OCI-LY3 (cell line): ENCODE data around the gene PLEKHA6.
A peak's percentile ranks its signal among the peaks of the same experiment; 100 is the strongest.

Experiments
- H2AFZ ChIP-seq: fragments of 200-600, 300-600 bp; shearing (Covaris generic); 2 replicates; pipeline ENCODE4 v1.6.0; 2014; ENCODE audit warnings: antibody characterized with exemption, low read depth, low read length
- H3K27ac ChIP-seq: fragments of 200-600, 300-600 bp; sonication (generic); 2 replicates; pipeline ENCODE4 v1.5.1; 2014; ENCODE audit warnings: mild to moderate bottlenecking, low read length, moderate library complexity, mixed read lengths
- H3K27me3 ChIP-seq: fragments of 200-600, 300-600 bp; sonication (generic); 2 replicates; pipeline ENCODE4 v1.6.1; 2014; ENCODE audit warnings: low read depth, low read length, mixed read lengths
- H3K36me3 ChIP-seq: fragments of 200-600, 300-600 bp; sonication (generic); replicated peaks from 2 replicates; pipeline ENCODE3; 2014; ENCODE audit warnings: low read depth, low read length, mixed read lengths
- H3K4me1 ChIP-seq: fragments of 300-600, 200-600 bp; sonication (generic); 2 replicates; pipeline ENCODE4 v1.6.1; 2014; ENCODE audit warnings: low read length, mixed read lengths
- H3K4me2 ChIP-seq: fragments of 200-600, 300-600 bp; sonication (generic); 2 replicates; pipeline ENCODE4 v1.6.1; 2014; ENCODE audit warnings: low read length, mixed read lengths
- H3K4me3 ChIP-seq: fragments of 300-600, 200-600 bp; sonication (generic); 2 replicates; pipeline ENCODE4 v1.5.1; 2014; ENCODE audit warnings: antibody characterized with exemption, mild to moderate bottlenecking, low read length, moderate library complexity
- H3K79me2 ChIP-seq: fragments of 300-600, 200-600 bp; shearing (Covaris generic); 2 replicates; pipeline ENCODE4 v1.6.1; 2014; ENCODE audit warnings: mild to moderate bottlenecking, low read length, mixed read lengths
- H3K9ac ChIP-seq: fragments of 300-600, 200-600 bp; shearing (Covaris generic); 2 replicates; pipeline ENCODE4 v1.6.0; 2014; ENCODE audit warnings: mild to moderate bottlenecking, low read length, moderate library complexity
- H3K9me3 ChIP-seq: fragments of 200-600, 300-600 bp; shearing (Covaris generic); 2 replicates; pipeline ENCODE4 v1.6.1; 2014; ENCODE audit warnings: low read length, mixed read lengths; ENCODE audit not compliant: insufficient read depth
- H4K20me1 ChIP-seq: fragments of 200-600, 300-600 bp; sonication (generic); 2 replicates; pipeline ENCODE4 v1.6.1; 2016; ENCODE audit warnings: low read length, mixed read lengths; ENCODE audit not compliant: insufficient read depth
- EZH2phosphoT487 ChIP-seq: fragments of 200-600 bp; shearing (Covaris generic); IDR thresholded peaks from 2 replicates; pipeline ENCODE4 v1.6.1; 2018; ENCODE audit warnings: antibody characterized with exemption, mixed run types, low read depth
- TF ChIP-seq, protein P1 (sequence below): fragments of 200-600, 300-600 bp; sonication (generic); IDR thresholded peaks from 2 replicates; pipeline ENCODE4 v1.5.1; 2014; ENCODE audit warnings: antibody characterized with exemption, low read length, low read depth

Gene PLEKHA6

DNA sequence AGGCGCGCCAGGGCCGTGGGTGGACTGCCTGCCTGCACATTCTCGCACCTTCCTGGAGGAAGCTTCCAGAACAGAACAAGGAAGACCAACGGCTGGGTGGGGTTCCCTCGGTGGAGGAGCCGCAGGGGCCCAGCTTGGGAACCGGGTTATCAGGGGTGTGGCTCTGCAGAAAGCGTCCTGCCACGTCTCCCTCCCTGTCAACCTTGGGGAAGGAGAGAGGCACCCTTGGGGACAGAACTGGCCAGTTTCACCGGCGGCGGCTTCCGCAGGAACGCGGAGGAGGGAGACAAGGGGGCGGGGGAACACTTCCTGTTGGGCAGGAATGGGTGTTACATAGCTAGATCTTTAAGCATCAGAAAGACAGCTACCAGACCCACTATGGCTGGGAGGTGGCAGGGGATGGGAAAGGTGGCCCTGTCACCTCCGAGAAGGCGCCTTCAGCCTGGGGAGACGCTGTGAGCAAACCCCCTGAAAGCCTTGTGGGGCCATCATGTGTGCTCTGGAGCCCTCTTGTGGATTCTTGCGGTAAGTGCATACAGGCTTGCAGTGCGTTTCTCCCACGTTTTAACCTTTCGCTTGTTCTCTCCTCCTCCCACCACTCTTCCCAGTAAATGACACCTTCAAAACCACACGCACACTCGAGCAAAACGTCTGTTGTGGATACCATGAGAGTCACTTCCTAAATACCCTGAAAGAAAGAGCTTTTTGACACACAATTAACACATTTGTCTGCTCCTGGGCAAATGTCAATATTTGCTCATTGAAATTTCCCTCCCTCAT, 3.8 kb upstream of the PLEKHA6 start:
- H4K20me1 ChIP-seq, result no peaks in the 10 kb centered on the region
- peaks cover 47% of the 10 kb centered on the region for H3K27me3 ChIP-seq
- H3K9me3 ChIP-seq, result no peaks in the 10 kb centered on the region
- TF ChIP-seq, protein P1, sequence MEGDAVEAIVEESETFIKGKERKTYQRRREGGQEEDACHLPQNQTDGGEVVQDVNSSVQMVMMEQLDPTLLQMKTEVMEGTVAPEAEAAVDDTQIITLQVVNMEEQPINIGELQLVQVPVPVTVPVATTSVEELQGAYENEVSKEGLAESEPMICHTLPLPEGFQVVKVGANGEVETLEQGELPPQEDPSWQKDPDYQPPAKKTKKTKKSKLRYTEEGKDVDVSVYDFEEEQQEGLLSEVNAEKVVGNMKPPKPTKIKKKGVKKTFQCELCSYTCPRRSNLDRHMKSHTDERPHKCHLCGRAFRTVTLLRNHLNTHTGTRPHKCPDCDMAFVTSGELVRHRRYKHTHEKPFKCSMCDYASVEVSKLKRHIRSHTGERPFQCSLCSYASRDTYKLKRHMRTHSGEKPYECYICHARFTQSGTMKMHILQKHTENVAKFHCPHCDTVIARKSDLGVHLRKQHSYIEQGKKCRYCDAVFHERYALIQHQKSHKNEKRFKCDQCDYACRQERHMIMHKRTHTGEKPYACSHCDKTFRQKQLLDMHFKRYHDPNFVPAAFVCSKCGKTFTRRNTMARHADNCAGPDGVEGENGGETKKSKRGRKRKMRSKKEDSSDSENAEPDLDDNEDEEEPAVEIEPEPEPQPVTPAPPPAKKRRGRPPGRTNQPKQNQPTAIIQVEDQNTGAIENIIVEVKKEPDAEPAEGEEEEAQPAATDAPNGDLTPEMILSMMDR, result peak; percentile 99
- TF ChIP-seq EZH2phosphoT487, result no peak
- peak overlapping the region; percentile 91 for H2AFZ ChIP-seq
- peak overlapping the region; percentile 92 for H3K4me2 ChIP-seq
- no peaks in the 10 kb centered on the region for H3K79me2 ChIP-seq
- H3K4me3 ChIP-seq, result peak overlapping the region; percentile 79
- no peak overlapping the region for H3K27ac ChIP-seq
- peaks cover 4% of the 10 kb centered on the region; the same call in 1 of the 2 replicates for H3K4me1 ChIP-seq
- H3K36me3 ChIP-seq, result no peaks in the 10 kb centered on the region
- peak overlapping the region; percentile 65 for H3K9ac ChIP-seq

DNA sequence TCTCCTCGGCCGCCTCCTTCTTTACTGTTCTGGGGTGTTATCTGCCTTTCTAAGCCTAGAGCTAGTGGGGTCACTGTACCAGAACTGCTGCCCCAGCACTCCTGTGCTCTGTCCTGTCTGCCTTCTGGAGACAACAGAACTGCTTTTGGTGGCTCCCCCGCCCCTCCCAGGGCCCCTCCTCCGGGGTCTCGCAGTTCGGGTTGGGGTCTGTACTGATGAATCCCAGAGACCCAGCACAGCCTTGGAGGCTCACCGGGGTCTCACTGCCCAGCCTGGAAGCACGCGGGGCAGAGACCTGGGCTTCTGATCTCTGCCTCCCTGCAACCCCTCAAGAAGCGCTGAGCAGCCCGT, 3.2 kb upstream of the PLEKHA6 start:
- TF ChIP-seq, protein P1, result no peak
- TF ChIP-seq EZH2phosphoT487, result no peak
- Histone ChIP-seq H3K27me3 (peaks cover 53% of the 10 kb centered on the region), H3K4me2 (peak overlapping the region; percentile 92), H3K27ac (no peak overlapping the region), H3K4me1 (peaks cover 4% of the 10 kb centered on the region; the same call in 1 of the 2 replicates), H3K9ac (peak overlapping the region; percentile 65), H3K79me2 (no peaks in the 10 kb centered on the region), H4K20me1 (no peaks in the 10 kb centered on the region), H2AFZ (peak overlapping the region; percentile 91), H3K36me3 (no peaks in the 10 kb centered on the region), H3K9me3 (no peaks in the 10 kb centered on the region), H3K4me3 (peak overlapping the region; percentile 79)

DNA sequence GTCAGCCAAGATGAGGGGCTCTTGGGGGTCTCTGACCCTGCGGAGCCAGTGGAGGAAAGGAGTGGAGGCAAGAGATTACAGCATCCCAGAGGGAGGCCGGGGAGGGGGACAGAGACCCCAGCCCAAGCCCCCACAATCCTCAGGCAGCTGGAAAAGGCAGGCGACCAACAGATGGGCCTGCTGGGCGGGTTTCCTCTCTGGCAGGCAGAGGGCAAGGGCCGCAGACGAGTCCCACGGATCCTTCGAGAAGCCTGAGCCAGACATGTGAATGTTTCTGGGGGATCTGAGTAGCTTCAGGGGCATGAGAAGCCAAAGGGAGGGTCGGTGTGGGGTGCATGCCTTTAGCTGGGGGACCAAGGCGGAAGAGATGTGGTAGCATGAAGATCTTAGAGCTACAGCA, 2.1 kb upstream of the PLEKHA6 start:
- no peak overlapping the region for H2AFZ ChIP-seq
- no peak overlapping the region for H3K27ac ChIP-seq
- no peaks in the 10 kb centered on the region for H3K36me3 ChIP-seq
- TF ChIP-seq, protein P1, result no peak
- no peak for TF ChIP-seq EZH2phosphoT487
- H3K9me3 ChIP-seq, result no peaks in the 10 kb centered on the region
- no peak overlapping the region for H3K4me3 ChIP-seq
- no peak overlapping the region for H3K9ac ChIP-seq
- H4K20me1 ChIP-seq, result no peaks in the 10 kb centered on the region
- no peak overlapping the region for H3K4me2 ChIP-seq
- H3K27me3 ChIP-seq, result peaks cover 64% of the 10 kb centered on the region
- no peaks in the 10 kb centered on the region for H3K79me2 ChIP-seq
- peaks cover 4% of the 10 kb centered on the region; the same call in 1 of the 2 replicates for H3K4me1 ChIP-seq

DNA sequence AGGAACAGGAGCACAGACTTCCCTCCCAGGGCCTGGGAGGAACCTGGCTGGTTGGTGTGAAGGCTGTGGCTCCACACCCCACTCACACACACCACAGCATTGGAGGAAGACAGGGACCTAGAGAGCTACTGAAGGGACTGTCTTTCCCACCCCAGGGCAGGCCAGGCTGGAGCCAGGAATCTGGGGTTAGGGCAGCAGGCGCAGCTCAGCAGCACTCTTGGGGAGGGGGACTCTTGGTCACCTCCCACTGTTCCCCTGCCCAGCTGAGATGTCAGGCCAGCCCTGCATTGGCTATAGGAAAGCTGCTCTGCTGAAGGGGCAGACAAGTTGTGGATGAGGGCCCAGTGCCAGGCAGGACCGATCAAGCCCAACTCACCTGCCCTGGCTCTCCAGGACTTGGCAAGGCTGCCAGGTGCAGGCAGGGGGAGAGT, 1.6 kb upstream of the PLEKHA6 start:
- no peak overlapping the region for H2AFZ ChIP-seq
- H3K36me3 ChIP-seq, result no peaks in the 10 kb centered on the region
- TF ChIP-seq, protein P1, result no peak
- H4K20me1 ChIP-seq, result no peaks in the 10 kb centered on the region
- no peak overlapping the region for H3K4me2 ChIP-seq
- no peak overlapping the region for H3K9ac ChIP-seq
- no peak overlapping the region for H3K27ac ChIP-seq
- no peaks in the 10 kb centered on the region for H3K79me2 ChIP-seq
- no peaks in the 10 kb centered on the region for H3K9me3 ChIP-seq
- H3K4me3 ChIP-seq, result no peak overlapping the region
- H3K27me3 ChIP-seq, result peaks cover 64% of the 10 kb centered on the region
- peaks cover 4% of the 10 kb centered on the region; the same call in 1 of the 2 replicates for H3K4me1 ChIP-seq
